Measurements from ENCODE around the gene RECQL5. TPM values are rescaled to one million over a fixed set of nuclear protein-coding genes. Genes with fewer than 3 reads are reported as not detected.

Gene RECQL5
- total RNA-seq, 1 donor from 2014 or later, result 49.8 TPM

GRCh38 chr17:75622076-75622475 lies 44.9 kb downstream of the RECQL5 start:
- Mint-ChIP-seq H3K4me1 (ENCODE audit: low read depth, unreplicated experiment) (peaks cover 2% of the 10 kb centered on the region), H3K36me3 (ENCODE audit: unreplicated experiment) (no peaks in the 10 kb centered on the region), H3K27ac (ENCODE audit: unreplicated experiment) (no peak overlapping the region), H3K4me3 (ENCODE audit: unreplicated experiment) (no peak overlapping the region), H3K27me3 (ENCODE audit: unreplicated experiment) (peaks cover 4% of the 10 kb centered on the region), H3K9me3 (ENCODE audit: unreplicated experiment) (peaks cover 3% of the 10 kb centered on the region)
- DNase-seq, result no peak
- TF ChIP-seq CTCF (IDR thresholded peaks at IDR 0.05; ENCODE audit: partially characterized antibody, unreplicated experiment), result no peak

- Mint-ChIP-seq H3K36me3 (ENCODE audit: unreplicated experiment) (no peaks in the 10 kb centered on the region), H3K9me3 (ENCODE audit: unreplicated experiment) (peaks cover 3% of the 10 kb centered on the region), H3K4me1 (ENCODE audit: low read depth, unreplicated experiment) (no peaks in the 10 kb centered on the region), H3K27ac (ENCODE audit: unreplicated experiment) (no peak overlapping the region), H3K27me3 (ENCODE audit: unreplicated experiment) (peaks cover 4% of the 10 kb centered on the region), H3K4me3 (ENCODE audit: unreplicated experiment) (no peak overlapping the region)
- no peak for TF ChIP-seq CTCF (IDR thresholded peaks at IDR 0.05; ENCODE audit: partially characterized antibody, unreplicated experiment)
- DNase-seq, result no peak
Measured at GRCh38 chr17:75621489-75621888, 45.5 kb downstream of the RECQL5 start.

- DNase-seq, result peak; percentile 86
Measured at GRCh38 chr17:75619506-75620431, 47.2 kb downstream of the RECQL5 start.

GRCh38 chr17:75617675-75618074 lies 49.3 kb downstream of the RECQL5 start:
- Mint-ChIP-seq H3K27me3 (ENCODE audit: unreplicated experiment) (no peaks in the 10 kb centered on the region), H3K4me3 (ENCODE audit: unreplicated experiment) (no peak overlapping the region), H3K4me1 (ENCODE audit: low read depth, unreplicated experiment) (no peaks in the 10 kb centered on the region), H3K9me3 (ENCODE audit: unreplicated experiment) (peaks cover 1% of the 10 kb centered on the region), H3K36me3 (ENCODE audit: unreplicated experiment) (no peaks in the 10 kb centered on the region), H3K27ac (ENCODE audit: unreplicated experiment) (no peak overlapping the region)
- no peak for TF ChIP-seq CTCF (IDR thresholded peaks at IDR 0.05; ENCODE audit: partially characterized antibody, unreplicated experiment)
- no peak for DNase-seq

More at GRCh38 chr17:75619506-75620431, 47.2 kb downstream of the RECQL5 start:
- Mint-ChIP-seq H3K27ac (ENCODE audit: unreplicated experiment) (no peak overlapping the region), H3K4me1 (ENCODE audit: low read depth, unreplicated experiment) (no peaks in the 10 kb centered on the region), H3K36me3 (ENCODE audit: unreplicated experiment) (no peaks in the 10 kb centered on the region), H3K27me3 (ENCODE audit: unreplicated experiment) (peaks cover 4% of the 10 kb centered on the region), H3K9me3 (ENCODE audit: unreplicated experiment) (peaks cover 3% of the 10 kb centered on the region), H3K4me3 (ENCODE audit: unreplicated experiment) (no peak overlapping the region)
- peak; percentile 80 for TF ChIP-seq CTCF (IDR thresholded peaks at IDR 0.05; ENCODE audit: partially characterized antibody, unreplicated experiment)

- no peaks in the 10 kb centered on the region for H3K27me3 Mint-ChIP-seq (ENCODE audit: unreplicated experiment)
Measured at GRCh38 chr17:75617218-75617617, 49.7 kb downstream of the RECQL5 start.

More at GRCh38 chr17:75617218-75617617, 49.7 kb downstream of the RECQL5 start:
- no peak overlapping the region for H3K27ac Mint-ChIP-seq (ENCODE audit: unreplicated experiment)
- H3K36me3 Mint-ChIP-seq (ENCODE audit: unreplicated experiment), result no peaks in the 10 kb centered on the region
- H3K4me3 Mint-ChIP-seq (ENCODE audit: unreplicated experiment), result no peak overlapping the region
- H3K9me3 Mint-ChIP-seq (ENCODE audit: unreplicated experiment), result peaks cover 1% of the 10 kb centered on the region
- no peaks in the 10 kb centered on the region for H3K4me1 Mint-ChIP-seq (ENCODE audit: low read depth, unreplicated experiment)
- no peak for TF ChIP-seq CTCF (IDR thresholded peaks at IDR 0.05; ENCODE audit: partially characterized antibody, unreplicated experiment)
- DNase-seq, result no peak
